Measurements from ENCODE around the gene KCNJ6.

KCNJ6 gene

GRCh38 chr21:37780991-37781983 lies 135.0 kb downstream of the KCNJ6 start:
- no peak for TF ChIP-seq CTCF (IDR thresholded peaks at IDR 0.05; ENCODE audit: low read depth, low read length)

DNA sequence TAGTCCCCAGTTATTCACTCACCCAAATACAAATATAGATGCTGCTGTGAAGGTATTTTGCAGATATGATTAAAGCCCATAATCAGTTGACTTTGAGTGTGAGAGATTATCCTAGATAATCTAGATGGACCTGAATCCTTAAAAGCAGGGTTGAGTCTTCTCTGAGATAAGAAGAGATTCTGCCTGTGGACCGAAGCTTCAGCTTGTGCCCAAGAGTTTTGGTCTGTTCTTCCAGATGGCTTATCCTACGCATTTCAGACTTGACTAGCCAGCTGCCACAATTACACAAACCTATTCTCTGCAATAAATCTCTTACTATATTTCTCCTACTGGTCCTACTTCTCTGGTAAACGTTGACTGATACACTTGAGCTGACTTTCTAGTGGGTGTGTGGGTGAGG lies 145.1 kb downstream of the KCNJ6 start:
- no peak for TF ChIP-seq CTCF (IDR thresholded peaks at IDR 0.05; ENCODE audit: low read depth, low read length)
- H3K4me3 ChIP-seq (replicated peaks in 1 of 2; ENCODE audit: low read depth in 2 of 2, low read length in 2 of 2): no peak overlapping the region
- no peak for DNase-seq (ENCODE audit: low read depth in 2 of 2)

More at GRCh38 chr21:37780991-37781983, 135.0 kb downstream of the KCNJ6 start:
- no peak overlapping the region for H3K4me3 ChIP-seq (replicated peaks in 1 of 2; ENCODE audit: low read depth in 2 of 2, low read length in 2 of 2)
- DNase-seq (ENCODE audit: low read depth in 2 of 2): peak in 1 of 2 donors; percentile 55

- TF ChIP-seq CTCF (IDR thresholded peaks at IDR 0.05; ENCODE audit: low read depth, low read length): no peak
- no peak for DNase-seq (ENCODE audit: low read depth in 2 of 2)
- no peak overlapping the region for H3K4me3 ChIP-seq (replicated peaks in 1 of 2; ENCODE audit: low read depth in 2 of 2, low read length in 2 of 2)
Observed at GRCh38 chr21:37770461-37770860, 145.8 kb downstream of the KCNJ6 start.

- TF ChIP-seq CTCF (IDR thresholded peaks at IDR 0.05; ENCODE audit: low read depth, low read length): no peak
- DNase-seq (ENCODE audit: low read depth in 2 of 2): no peak
- no peak overlapping the region for H3K4me3 ChIP-seq (replicated peaks in 1 of 2; ENCODE audit: low read depth in 2 of 2, low read length in 2 of 2)
Observed at GRCh38 chr21:37769656-37770055, 146.6 kb downstream of the KCNJ6 start.

- no peak for TF ChIP-seq CTCF (IDR thresholded peaks at IDR 0.05; ENCODE audit: low read depth, low read length)
- DNase-seq (ENCODE audit: low read depth in 2 of 2): peak in 1 of 2 donors; percentile 55
- no peak overlapping the region for H3K4me3 ChIP-seq (replicated peaks in 1 of 2; ENCODE audit: low read depth in 2 of 2, low read length in 2 of 2)
Observed at GRCh38 chr21:37767984-37768383, 148.3 kb downstream of the KCNJ6 start.

- DNase-seq (ENCODE audit: low read depth in 2 of 2): no peak
- H3K4me3 ChIP-seq (replicated peaks in 1 of 2; ENCODE audit: low read depth in 2 of 2, low read length in 2 of 2): no peak overlapping the region
- TF ChIP-seq CTCF (IDR thresholded peaks at IDR 0.05; ENCODE audit: low read depth, low read length): no peak
Observed at GRCh38 chr21:37766129-37766528, 150.1 kb downstream of the KCNJ6 start.

All from cardiac fibroblast (primary cell).